WI38 (cell line): ENCODE measurements around the gene SLC41A3.

ENCODE experiments used
- H3K4me3 ChIP-seq: 2 replicates; pipeline ENCODE4 v1.5.1; 2011; ENCODE audit warnings: low read depth, mild to moderate bottlenecking, control low read depth, low read length
- CTCF ChIP-seq: IDR thresholded peaks from 2 replicates; pipeline ENCODE4 v1.5.1; 2012; ENCODE audit warnings: low read depth, mild to moderate bottlenecking, control low read depth, low read length

SLC41A3 gene

GRCh38 chr3:126108676-126109050, 24.7 kb upstream of the SLC41A3 start:
- H3K4me3 ChIP-seq: no peak overlapping the region
- no peak for TF ChIP-seq CTCF

DNA sequence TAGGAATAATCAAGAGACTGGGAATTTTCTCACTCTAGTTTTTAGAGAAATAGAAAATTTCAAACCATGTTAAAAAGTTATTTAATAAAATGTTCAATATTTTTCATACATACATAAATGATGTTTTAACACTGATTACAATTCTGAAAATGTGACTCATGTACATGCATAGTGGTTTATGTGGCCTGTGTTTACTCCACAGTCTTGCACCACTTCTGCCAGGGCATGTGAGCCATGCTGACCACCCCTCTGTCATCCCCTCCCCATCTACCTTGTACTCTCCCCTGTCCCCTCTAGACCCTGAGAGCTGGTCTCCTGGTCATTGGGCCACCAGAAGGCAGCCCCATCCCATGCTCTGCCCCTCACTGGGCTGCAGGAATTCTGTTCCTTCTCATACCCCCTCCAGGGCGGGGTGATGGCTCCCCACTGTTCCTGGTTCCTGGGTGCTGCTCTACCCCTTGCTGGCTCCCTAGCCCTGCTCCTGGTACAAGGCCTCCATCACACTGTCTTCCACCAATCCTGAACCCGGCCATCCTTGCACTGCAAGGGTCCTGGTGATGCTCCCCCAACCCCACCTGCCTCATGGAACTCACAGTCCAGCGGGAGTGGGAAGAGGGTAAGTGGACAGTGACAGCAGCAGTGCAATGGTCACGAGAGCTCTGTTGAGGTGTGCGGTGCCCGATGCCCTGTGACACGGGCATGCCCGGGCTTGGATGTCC, 24.2 kb upstream of the SLC41A3 start:
- no peak for TF ChIP-seq CTCF
- H3K4me3 ChIP-seq: no peak overlapping the region

DNA sequence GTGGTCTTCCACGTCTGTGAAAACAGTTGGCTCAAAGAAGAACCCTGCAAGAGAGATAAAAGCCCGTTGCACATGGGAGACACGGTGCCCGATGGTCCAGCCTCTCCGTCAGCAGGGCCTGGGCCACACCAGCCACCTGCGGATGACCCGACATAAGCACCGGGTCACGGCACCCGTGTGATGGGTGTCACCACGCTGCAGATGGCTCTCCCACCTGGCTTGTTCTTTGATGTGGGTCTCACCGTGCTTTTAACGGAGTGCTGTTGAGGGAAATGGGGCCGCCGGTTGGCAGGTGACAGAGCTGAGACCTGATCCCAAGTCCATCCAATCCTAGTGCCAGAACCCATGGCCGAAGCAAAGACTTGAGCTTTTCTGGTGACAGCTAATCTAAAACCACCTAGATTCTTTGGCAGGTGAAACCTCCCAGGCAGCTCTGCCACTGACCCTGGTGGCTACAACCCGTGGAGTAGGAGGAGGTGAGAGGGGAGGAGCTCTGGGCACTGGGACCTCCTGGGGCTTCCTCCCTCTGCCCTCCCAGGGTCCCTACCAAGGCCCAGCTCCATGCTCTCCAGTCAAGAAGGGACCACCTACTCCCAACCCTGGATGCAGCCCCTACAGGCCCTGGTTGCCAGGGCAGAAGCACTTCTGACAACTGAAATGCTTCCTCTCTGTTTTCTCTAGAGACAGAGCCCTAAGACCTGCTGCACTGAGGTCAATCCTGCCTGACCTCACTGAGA, 23.4 kb upstream of the SLC41A3 start:
- no peak overlapping the region for H3K4me3 ChIP-seq
- TF ChIP-seq CTCF: no peak

DNA sequence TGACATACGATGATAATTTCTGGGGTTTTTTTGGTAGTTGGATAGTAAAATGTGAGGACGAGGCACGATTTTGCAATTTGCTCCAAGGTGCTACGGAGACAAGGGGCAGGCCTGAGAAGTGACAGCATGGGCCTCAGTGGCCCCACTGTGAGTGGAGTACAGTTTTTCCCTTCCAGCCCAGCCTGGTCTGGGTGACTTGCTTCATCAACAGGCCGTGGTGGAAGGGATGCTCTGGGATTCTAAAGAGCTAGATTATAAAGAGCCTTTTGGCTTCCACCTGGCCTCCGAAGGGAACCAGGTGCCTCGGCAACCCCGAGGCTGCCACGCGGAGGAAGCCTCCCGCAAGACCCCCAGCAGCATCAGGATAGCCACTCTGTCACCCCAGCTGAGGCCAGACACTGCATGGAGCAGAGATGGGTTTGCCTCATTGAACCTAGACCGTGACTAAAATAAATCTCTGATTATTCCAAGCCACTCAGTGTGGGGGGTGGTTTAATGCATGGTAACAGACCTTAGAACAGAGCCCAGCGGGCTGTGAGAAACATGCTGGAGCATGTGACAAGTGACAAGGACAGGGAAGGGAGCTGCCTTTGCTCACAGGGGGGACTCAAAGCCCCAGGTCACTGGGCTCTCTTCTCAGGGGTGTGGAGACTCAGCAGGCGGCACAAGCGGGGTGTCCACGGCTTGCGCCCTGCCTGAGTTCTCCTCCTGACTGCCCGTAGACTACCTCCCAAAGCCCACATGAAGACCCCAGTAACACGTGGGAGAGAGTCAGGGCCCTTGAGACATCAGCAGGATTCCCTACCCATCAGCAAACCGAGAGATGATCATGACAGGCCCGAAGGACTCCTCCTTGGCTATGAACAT, 22.6 kb upstream of the SLC41A3 start:
- no peak overlapping the region for H3K4me3 ChIP-seq
- no peak for TF ChIP-seq CTCF

- no peak overlapping the region for H3K4me3 ChIP-seq
- no peak for TF ChIP-seq CTCF
Measured at GRCh38 chr3:126105691-126106187, 21.8 kb upstream of the SLC41A3 start.

- no peak for TF ChIP-seq CTCF
- no peak overlapping the region for H3K4me3 ChIP-seq
Measured at GRCh38 chr3:126104742-126105605, 21.1 kb upstream of the SLC41A3 start.
